KMS-11 (cell line): ENCODE measurements around the gene CST5.
A peak's percentile ranks its signal among the peaks of the same experiment; 100 is the strongest.
"Not testable (repeated sequence)": the region's sequence is repeated elsewhere in the genome, so short reads cannot be mapped to it uniquely, and the experiment has no call there.

Experiments used
- H2AFZ ChIP-seq: fragments of 200-600 bp; sonication (generic); 2 replicates; pipeline ENCODE4 v1.6.1; 2016; ENCODE audit warnings: antibody characterized with exemption, mixed run types, low read depth
- H3K27ac ChIP-seq: fragments of 200-600 bp; sonication (generic); 2 replicates; pipeline ENCODE4 v1.6.1; 2016; ENCODE audit warnings: mild to moderate bottlenecking, mixed run types
- H3K27me3 ChIP-seq: fragments of 200-600 bp; sonication (generic); 2 replicates; pipeline ENCODE4 v1.6.1; 2017; ENCODE audit warnings: mild to moderate bottlenecking, low read depth, mixed run types, moderate library complexity; ENCODE audit not compliant: insufficient read depth
- H3K36me3 ChIP-seq: fragments of 200-600 bp; sonication (generic); 2 replicates; pipeline ENCODE4 v1.6.1; 2017; ENCODE audit warnings: mild to moderate bottlenecking, mixed run types; ENCODE audit not compliant: insufficient read depth
- H3K4me1 ChIP-seq: fragments of 200-600 bp; sonication (generic); 2 replicates; pipeline ENCODE4 v1.6.1; 2016; ENCODE audit warnings: mild to moderate bottlenecking, low read depth, mixed run types; ENCODE audit not compliant: poor library complexity, severe bottlenecking
- H3K4me2 ChIP-seq: fragments of 200-600 bp; sonication (generic); 2 replicates; pipeline ENCODE4 v1.7.0; 2016; ENCODE audit warnings: mild to moderate bottlenecking, mixed run types
- H3K4me3 ChIP-seq: fragments of 200-600 bp; sonication (generic); IDR thresholded peaks from 2 replicates; pipeline ENCODE4 v1.6.1; 2017; ENCODE audit warnings: low read depth, low read length, mixed read lengths; ENCODE audit not compliant: insufficient read depth
- H3K79me2 ChIP-seq: fragments of 200-600 bp; sonication (generic); 2 replicates; pipeline ENCODE4 v1.6.1; 2016; ENCODE audit warnings: low read depth, mixed run types; ENCODE audit not compliant: insufficient read depth
- H3K9ac ChIP-seq: fragments of 200-600 bp; sonication (generic); 2 replicates; pipeline ENCODE4 v1.6.1; 2016; ENCODE audit warnings: mild to moderate bottlenecking, mixed run types
- H4K20me1 ChIP-seq: fragments of 200-600 bp; sonication (generic); 2 replicates; pipeline ENCODE4 v1.6.1; 2016; ENCODE audit warnings: mild to moderate bottlenecking, mixed run types; ENCODE audit not compliant: insufficient read depth
- TF ChIP-seq, protein P1 (sequence below): fragments of 200-600 bp; sonication (generic); conservative IDR thresholded peaks from 2 replicates; pipeline ENCODE4 v1.6.1; 2017; ENCODE audit warnings: low read depth, mild to moderate bottlenecking, antibody characterized with exemption, low read length, moderate library complexity, mixed read lengths

The CST5 gene

DNA sequence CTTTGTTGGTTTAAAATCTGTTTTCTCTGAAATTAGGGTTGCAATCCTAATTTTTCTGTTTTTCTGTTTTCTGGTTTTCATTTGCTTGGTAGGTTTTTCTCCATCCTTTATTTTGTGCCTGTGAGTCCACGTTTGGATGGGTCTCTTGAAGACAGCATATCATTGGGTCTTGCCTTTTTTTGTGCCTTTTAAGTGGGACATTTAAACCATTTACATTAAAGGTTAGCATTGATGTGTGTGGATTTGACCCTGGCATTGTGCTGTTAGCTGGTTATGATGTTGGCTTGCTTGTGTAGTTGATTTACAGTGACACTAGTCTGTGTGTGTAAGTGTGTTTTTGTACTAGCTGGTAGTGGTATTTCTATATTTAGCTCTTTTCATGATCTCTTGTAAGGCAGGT lies 28.0 kb upstream of the CST5 start:
- no peak overlapping the region for H2AFZ ChIP-seq
- H3K4me3 ChIP-seq = no peak overlapping the region
- H3K27ac ChIP-seq = no peak overlapping the region
- H3K4me1 ChIP-seq = no peaks in the 10 kb centered on the region
- no peaks in the 10 kb centered on the region for H4K20me1 ChIP-seq
- no peaks in the 10 kb centered on the region for H3K79me2 ChIP-seq
- no peaks in the 10 kb centered on the region for H3K27me3 ChIP-seq
- TF ChIP-seq, protein P1, sequence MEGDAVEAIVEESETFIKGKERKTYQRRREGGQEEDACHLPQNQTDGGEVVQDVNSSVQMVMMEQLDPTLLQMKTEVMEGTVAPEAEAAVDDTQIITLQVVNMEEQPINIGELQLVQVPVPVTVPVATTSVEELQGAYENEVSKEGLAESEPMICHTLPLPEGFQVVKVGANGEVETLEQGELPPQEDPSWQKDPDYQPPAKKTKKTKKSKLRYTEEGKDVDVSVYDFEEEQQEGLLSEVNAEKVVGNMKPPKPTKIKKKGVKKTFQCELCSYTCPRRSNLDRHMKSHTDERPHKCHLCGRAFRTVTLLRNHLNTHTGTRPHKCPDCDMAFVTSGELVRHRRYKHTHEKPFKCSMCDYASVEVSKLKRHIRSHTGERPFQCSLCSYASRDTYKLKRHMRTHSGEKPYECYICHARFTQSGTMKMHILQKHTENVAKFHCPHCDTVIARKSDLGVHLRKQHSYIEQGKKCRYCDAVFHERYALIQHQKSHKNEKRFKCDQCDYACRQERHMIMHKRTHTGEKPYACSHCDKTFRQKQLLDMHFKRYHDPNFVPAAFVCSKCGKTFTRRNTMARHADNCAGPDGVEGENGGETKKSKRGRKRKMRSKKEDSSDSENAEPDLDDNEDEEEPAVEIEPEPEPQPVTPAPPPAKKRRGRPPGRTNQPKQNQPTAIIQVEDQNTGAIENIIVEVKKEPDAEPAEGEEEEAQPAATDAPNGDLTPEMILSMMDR = no peak
- no peak overlapping the region for H3K9ac ChIP-seq
- no peaks in the 10 kb centered on the region for H3K36me3 ChIP-seq
- no peak overlapping the region for H3K4me2 ChIP-seq

GRCh38 chr20:23902396-23902795 lies 22.8 kb upstream of the CST5 start:
- not testable (repeated sequence) for H3K79me2 ChIP-seq, H3K36me3 ChIP-seq, H2AFZ ChIP-seq, H3K4me2 ChIP-seq, H3K9ac ChIP-seq, H3K4me1 ChIP-seq, H4K20me1 ChIP-seq, H3K27ac ChIP-seq, H3K4me3 ChIP-seq, H3K27me3 ChIP-seq

DNA sequence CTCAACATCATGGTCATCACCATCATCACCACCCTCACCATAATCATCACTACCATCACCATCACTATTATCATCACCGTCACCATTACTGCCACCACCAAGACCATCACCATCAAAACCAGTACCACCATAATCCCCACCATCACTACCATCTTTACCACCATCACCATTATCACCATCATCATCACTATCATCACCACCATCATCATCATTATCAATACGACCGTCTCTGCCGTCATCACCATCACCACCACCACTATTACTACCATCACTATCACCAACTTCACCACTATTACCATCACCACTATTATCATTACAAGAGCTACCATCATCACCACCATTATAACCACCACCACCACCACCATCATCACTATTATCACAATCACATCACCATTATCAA lies 11.3 kb upstream of the CST5 start:
- not testable (repeated sequence) for H3K27ac ChIP-seq, H3K79me2 ChIP-seq, H3K36me3 ChIP-seq, H2AFZ ChIP-seq, H3K4me3 ChIP-seq, H3K27me3 ChIP-seq, H3K9ac ChIP-seq, H3K4me1 ChIP-seq, H3K4me2 ChIP-seq, H4K20me1 ChIP-seq

DNA sequence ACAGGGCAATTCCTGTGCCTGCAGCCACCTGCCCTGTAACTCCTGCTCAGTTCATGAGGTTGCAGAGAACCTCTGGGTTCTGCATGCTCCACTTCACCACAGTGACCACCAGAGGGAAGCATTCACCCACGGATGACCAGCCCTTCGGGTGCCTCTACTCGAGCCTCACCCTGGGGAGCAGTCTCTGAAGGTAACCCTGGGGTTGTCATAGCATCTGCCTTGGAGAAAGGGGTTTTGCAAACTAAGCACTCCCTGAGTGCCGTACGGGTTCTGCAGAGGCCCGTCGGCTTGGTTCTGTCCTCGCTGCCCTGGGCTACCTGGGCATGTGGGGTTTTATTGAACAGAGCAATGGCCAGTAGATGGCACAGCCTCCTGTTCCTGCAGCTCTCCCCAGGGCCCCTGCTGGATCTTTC lies 10.2 kb upstream of the CST5 start:
- H3K4me3 ChIP-seq = no peak overlapping the region
- no peak overlapping the region for H3K9ac ChIP-seq
- no peaks in the 10 kb centered on the region for H4K20me1 ChIP-seq
- no peak overlapping the region for H2AFZ ChIP-seq
- H3K79me2 ChIP-seq = no peaks in the 10 kb centered on the region
- H3K4me2 ChIP-seq = no peak overlapping the region
- TF ChIP-seq, protein P1 = peak; percentile 69
- no peaks in the 10 kb centered on the region for H3K36me3 ChIP-seq
- H3K27ac ChIP-seq = no peak overlapping the region
- no peaks in the 10 kb centered on the region for H3K27me3 ChIP-seq
- H3K4me1 ChIP-seq = peaks cover 5% of the 10 kb centered on the region

GRCh38 chr20:23887856-23888255 lies 8.3 kb upstream of the CST5 start:
- H3K79me2 ChIP-seq = no peaks in the 10 kb centered on the region
- H3K27me3 ChIP-seq = no peaks in the 10 kb centered on the region
- no peak overlapping the region for H2AFZ ChIP-seq
- TF ChIP-seq, protein P1 = no peak
- H3K4me2 ChIP-seq = no peak overlapping the region
- no peak overlapping the region for H3K9ac ChIP-seq
- H4K20me1 ChIP-seq = no peaks in the 10 kb centered on the region
- H3K4me1 ChIP-seq = peaks cover 5% of the 10 kb centered on the region
- H3K27ac ChIP-seq = no peak overlapping the region
- H3K36me3 ChIP-seq = no peaks in the 10 kb centered on the region
- H3K4me3 ChIP-seq = no peak overlapping the region
